ENCODE results near the gene KAT14. TPM values are rescaled to one million over a fixed set of nuclear protein-coding genes. Genes with fewer than 3 reads are reported as not detected.

Gene KAT14
- polyA plus RNA-seq, 2 of the 4 experiments (the other 2 are of a cell fraction) = 12.1 to 18.8 TPM

DNA sequence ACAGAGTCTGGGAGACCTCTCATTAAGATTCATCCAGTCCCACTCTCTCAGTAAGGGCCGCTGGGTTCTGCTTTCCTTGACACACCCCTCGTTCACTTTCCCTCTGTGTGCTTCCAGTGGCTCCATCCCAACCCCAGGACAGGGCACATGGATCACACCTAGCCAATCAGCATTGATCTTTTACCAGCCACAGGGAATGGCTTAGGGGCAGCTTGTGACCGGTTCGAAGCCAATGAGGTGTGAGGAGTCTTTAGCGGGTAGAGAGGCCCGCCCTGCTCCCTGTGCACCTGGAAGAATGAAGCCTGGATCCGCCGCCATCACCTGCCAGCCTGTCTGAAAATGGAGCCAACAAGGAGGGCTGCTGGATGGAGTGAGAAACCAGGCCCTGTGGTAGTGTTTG lies 44.8 kb upstream of the KAT14 start (continued):
- TF ChIP-seq KDM5A (IDR thresholded peaks at IDR 0.05) (no peak), RARB (CRISPR knock-in tag; IDR thresholded peaks at IDR 0.05) (no peak), MAFK (IDR thresholded peaks at IDR 0.05; ENCODE audit: partially characterized antibody) (no peak)

DNA sequence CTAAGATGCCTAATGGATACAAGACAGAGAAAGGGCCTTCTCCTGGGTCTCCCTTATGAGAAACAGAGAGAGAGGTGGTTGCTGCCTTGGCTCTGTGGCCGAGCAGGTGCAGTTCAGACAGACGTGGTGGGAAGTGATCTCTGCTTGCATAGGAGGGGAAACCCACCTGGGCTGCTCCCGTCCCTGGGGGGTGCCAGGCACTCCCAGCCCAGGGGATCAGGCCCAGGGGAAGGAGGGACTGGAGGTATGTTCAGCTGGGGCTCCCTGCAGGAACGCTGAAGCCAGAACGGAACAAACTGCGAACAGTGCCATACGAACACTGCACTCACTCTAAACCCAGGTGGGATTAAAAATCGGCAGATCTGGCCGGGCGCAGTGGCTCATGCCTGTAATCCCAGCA lies 44.3 kb upstream of the KAT14 start:
- CTCF ChIA-PET = no interaction called here
- no peak for FAIRE-seq

More for the DNA sequence above, 44.3 kb upstream of the KAT14 start:
- TF ChIP-seq JUNB (IDR thresholded peaks at IDR 0.05) (no peak), FOSL2 (IDR thresholded peaks at IDR 0.05) (no peak), FOSL2 (CRISPR knock-in tag; IDR thresholded peaks at IDR 0.05) (no peak), HMGXB4 (CRISPR knock-in tag; IDR thresholded peaks at IDR 0.05; ENCODE audit: borderline replicate concordance) (no peak), FOSB (CRISPR knock-in tag; IDR thresholded peaks at IDR 0.05) (no peak), ATOH8 (CRISPR knock-in tag; IDR thresholded peaks at IDR 0.05; ENCODE audit: low read depth) (no peak), HOXB13 (CRISPR knock-in tag; IDR thresholded peaks at IDR 0.05; ENCODE audit: low read depth) (no peak), SMC3 (IDR thresholded peaks at IDR 0.05) (no peak), RNF2 (IDR thresholded peaks at IDR 0.05; ENCODE audit: borderline replicate concordance, low read depth) (no peak), KDM5A (IDR thresholded peaks at IDR 0.05) (no peak), REST (IDR thresholded peaks at IDR 0.05) (no peak), POLR2A (IDR thresholded peaks at IDR 0.05; ENCODE audit: low read length) (no peak), BHLHE40 (IDR thresholded peaks at IDR 0.05; ENCODE audit: low read depth, low read length) (no peak), EHF (CRISPR knock-in tag; IDR thresholded peaks at IDR 0.05) (no peak), ESRRA (IDR thresholded peaks at IDR 0.05; ENCODE audit: borderline replicate concordance, low read length) (no peak)
- TF ChIP-seq, protein P1, sequence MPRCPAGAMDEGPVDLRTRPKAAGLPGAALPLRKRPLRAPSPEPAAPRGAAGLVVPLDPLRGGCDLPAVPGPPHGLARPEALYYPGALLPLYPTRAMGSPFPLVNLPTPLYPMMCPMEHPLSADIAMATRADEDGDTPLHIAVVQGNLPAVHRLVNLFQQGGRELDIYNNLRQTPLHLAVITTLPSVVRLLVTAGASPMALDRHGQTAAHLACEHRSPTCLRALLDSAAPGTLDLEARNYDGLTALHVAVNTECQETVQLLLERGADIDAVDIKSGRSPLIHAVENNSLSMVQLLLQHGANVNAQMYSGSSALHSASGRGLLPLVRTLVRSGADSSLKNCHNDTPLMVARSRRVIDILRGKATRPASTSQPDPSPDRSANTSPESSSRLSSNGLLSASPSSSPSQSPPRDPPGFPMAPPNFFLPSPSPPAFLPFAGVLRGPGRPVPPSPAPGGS (IDR thresholded peaks at IDR 0.05) = no peak
- Histone ChIP-seq H3K9me3 (no peaks in the 10 kb centered on the region), H3K27ac (no peak overlapping the region), H3K4me3 (no peak overlapping the region), H3K4me1 (no peaks in the 10 kb centered on the region), H3K4me2 (no peak overlapping the region)
- POLR2A ChIA-PET = no interaction called here
- DNase-seq (ENCODE audit: low read depth in 1 of 2, low spot score in 1 of 2) (no peak), ATAC-seq (no peak; a peak in 1 of 6 replicates)
- WGBS (ENCODE audit: missing lambda C conversion rate) = 59% methylated on average over 9 of the region's 10 CpGs

All from A549 (cell line).